NCI-H1105 (cell line): ENCODE data around the gene ANKS1A.

ENCODE experiments used
- DNase-seq: peaks from one replicate; lab custom pipeline; 2025; lab: John Stamatoyannopoulos, UW

The ANKS1A gene

DNA sequence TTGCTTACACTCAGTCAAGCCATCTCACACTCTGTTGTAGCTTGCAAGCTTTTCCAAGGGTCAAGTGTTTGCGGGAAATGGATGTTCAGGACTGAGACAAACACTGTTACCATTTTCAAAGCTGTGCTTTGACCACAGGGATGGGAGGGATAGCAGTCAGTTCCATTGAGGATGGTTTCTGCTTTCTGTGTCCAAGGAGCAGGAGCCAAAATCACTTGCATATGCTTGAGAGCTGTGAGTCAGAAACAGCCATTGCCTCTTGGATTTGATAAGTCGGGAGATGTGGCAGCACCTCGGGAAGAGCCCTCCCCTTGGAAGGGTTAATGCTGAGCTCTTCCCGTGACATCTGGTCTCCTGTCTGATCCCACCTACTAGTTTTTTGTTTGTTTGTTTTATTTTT lies 166.8 kb downstream of the ANKS1A start:
- DNase-seq = no peak

DNA sequence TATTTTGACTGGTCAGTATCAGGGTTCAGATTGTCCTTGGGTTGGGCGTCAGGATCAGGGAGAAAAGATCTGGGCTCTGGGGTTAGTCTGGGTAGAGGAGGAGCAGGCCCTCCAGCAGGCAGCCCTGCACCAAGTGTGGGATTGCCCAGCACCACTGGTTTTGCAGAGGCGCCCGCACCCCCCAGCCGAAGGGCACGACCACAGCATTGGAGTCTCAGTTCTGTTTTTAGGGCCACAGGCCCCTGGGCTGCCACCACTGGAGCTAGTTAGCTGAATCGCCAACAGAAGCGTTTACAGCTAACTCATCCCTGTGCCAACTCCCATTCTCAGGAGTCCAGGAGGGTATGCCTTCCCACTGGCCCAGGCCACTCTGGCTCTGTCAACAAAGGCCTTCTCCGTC lies 167.9 kb downstream of the ANKS1A start:
- no peak for DNase-seq

- DNase-seq = no peak
Observed at GRCh38 chr6:35057449-35058357, 168.6 kb downstream of the ANKS1A start.

GRCh38 chr6:35058358-35058675 lies 169.3 kb downstream of the ANKS1A start:
- no peak for DNase-seq

DNA sequence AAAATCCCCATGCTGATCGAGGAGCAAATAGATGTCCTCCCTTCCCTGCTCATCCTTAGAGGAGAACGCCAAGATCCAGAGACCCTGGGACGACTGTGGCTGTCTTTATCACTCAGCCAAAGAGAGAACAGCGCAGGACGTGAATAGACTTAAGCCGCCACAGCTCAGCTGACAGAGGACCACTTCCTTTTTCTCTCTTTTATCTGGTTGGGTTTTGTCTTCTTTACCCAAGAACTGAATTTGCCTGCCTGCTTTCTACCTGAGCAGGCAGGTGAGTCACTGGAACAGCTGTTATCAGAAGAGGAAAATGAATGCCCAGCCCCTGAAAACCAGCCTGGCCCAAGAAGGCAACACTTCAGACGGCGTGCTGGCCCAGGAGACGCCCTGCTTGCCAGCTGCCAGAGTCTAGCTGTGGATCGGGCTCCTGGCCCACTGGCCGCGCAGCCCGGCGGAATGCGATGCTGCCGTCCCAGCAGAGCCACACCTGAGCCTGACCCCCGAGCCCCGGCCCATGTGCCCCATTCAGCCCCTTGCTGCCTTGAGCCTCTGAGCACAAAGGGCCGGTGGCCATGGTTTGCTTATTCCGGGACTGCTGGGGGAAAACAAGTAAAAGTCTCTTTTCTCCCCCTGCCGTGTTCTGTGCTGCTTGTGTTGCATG lies 169.9 kb downstream of the ANKS1A start:
- DNase-seq = no peak

- no peak for DNase-seq
Observed at GRCh38 chr6:35059596-35060345, 170.7 kb downstream of the ANKS1A start.

DNA sequence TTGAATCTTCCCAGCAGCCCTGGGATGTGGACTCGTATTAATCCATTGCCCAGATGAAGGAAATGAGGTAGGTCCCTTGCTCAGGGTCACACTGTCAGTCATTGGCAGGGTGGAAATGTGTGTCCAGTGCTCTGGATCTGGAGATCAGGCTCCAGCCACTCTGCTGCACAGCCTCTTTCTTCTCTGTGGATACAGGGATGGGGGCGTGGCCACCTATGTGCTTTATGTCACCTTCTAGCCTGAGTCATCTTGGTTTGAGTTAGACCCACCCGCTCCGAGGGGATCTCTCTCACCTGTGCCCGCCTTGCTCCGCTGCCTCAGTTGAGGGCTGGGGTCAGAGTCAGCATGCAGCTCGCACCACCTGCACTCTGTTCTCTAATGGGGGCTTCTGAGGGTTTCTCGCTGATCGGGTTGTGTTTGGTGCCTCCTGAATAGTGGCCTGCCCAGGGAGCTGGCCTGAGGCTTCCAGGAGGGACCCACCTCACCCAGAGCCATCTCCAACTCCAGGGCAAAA lies 172.1 kb downstream of the ANKS1A start:
- DNase-seq = no peak

DNA sequence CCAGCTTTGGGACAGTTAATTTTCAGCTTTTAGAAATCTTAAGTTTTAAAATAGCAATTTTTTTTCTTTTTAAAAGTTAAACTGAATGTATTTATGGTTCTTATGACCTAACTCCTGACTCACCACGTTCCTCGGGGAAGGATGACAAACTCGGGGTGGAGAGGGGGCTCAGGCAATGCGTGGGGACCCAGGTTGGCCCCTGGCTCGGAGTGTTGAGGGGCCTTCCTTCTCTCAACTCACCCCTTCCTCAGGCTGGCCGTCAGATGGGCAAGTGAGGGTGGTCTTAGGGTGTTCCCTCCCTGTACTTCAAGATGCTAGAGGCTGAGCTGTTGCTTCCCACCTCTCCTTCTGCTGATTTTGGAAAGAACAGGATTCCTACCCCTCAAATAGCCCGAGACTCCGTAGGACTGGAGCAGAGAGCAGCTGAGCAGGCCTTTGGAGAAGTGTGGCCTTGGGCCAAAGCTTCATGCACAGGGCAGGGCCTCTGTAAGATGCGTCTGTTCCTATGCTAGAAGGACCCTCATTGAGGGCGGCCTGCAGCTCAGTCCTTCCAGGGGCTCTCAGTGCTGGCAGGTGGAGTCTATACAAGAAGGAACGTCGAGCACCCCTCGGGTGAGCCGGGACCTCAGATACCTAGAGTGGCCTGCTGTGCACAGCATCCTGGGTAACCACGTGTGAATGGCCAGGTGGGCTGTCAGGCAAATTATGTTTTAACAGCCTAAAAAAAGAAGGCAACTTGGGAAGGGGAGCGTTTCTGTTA lies 172.8 kb downstream of the ANKS1A start:
- no peak for DNase-seq

GRCh38 chr6:35062676-35063574 lies 173.9 kb downstream of the ANKS1A start:
- DNase-seq = no peak

- DNase-seq = no peak
Observed at GRCh38 chr6:35063701-35064280, 174.7 kb downstream of the ANKS1A start.

- DNase-seq = no peak
Observed at GRCh38 chr6:35064290-35064689, 175.2 kb downstream of the ANKS1A start.

- no peak for DNase-seq
Observed at GRCh38 chr6:35064757-35065440, 175.8 kb downstream of the ANKS1A start.

DNA sequence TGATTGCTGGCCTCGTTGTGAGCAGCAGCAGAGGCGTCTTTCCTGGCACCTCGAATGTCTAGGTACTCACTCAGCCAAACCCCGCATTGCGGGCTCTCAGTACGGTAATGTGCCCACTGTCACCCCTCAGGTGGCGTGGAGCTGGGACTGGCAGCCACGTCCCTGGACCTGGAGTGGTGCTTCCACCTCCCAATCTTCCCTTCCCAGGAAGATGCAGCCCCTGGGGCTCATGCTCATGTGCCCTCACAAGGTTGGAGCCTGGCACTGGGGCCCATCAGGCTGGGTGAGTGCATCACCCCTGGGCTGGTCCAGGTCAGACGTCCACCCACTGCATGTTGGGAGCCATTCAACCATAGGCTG lies 176.4 kb downstream of the ANKS1A start:
- DNase-seq = no peak

GRCh38 chr6:35065870-35066269 lies 176.8 kb downstream of the ANKS1A start:
- no peak for DNase-seq

GRCh38 chr6:35067234-35067633 lies 178.2 kb downstream of the ANKS1A start:
- no peak for DNase-seq

- DNase-seq = no peak
Observed at GRCh38 chr6:35068206-35068605, 179.2 kb downstream of the ANKS1A start.

DNA sequence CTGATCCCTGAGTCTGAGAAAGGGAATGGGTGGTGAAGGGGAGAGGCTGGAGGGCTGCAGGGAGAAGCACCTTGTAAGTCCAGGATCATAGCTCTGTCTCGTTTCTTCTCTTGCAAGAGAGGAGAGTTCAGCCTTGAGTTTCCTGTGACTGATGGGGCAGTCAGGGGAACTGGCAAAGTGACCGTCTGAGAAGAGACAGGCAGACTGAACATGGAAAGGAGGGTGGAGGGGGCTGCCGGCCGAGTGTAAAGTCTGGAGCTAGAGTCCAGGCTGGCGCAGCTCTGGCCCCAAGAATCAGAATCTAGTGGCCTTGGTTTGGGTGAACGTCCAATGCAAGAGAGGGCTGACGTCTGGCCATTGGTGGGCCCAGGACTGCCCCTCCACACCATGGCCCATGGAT lies 179.6 kb downstream of the ANKS1A start:
- no peak for DNase-seq

DNA sequence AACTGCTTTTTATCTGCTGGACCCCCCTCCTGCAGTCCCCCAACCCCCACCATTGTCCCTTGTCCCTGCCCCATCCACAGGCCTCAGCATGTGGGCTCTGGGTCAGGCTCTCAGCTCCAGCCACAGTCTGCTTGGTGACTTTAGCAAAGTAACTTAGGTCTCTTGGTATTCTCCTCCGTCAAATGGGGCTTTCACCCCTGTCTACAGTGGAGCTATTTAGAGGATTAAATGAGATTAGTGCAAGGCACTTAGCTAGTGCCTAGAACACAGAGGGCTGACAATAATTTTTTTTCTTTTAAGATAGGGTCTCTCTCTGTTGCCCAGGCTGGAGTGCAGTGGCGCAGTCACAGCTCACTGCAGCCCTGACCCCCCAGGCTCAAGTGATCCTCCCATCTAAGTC lies 180.2 kb downstream of the ANKS1A start:
- no peak for DNase-seq

DNA sequence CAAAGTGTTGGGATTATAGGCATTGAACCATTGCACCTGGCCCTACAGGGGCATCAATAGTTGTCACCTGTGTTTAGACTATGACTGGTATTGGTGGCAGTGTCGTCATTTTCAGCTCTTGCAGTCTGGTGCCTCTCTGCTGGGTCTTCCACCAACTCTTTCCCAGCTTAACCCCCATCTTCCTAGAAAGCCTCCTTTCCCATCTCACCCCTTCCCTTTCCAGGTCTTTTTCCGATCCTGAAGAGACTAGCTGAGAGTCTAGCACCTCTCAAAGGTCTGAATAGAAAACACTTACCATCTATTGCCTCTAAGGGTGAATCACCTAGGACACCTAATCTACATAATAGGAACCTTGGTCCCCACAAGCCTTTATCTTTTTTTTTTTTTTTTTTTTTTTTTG lies 181.1 kb downstream of the ANKS1A start:
- DNase-seq = no peak
